ENCODE measurements around the gene GLB1L3.

The GLB1L3 gene

GRCh38 chr11:134346101-134346975, 70.2 kb downstream of the GLB1L3 start:
- DNase-seq: no peak

GRCh38 chr11:134346976-134347350, 70.8 kb downstream of the GLB1L3 start:
- DNase-seq: no peak

- no peak for DNase-seq
Measured at GRCh38 chr11:134347441-134347840, 71.3 kb downstream of the GLB1L3 start.

- peak in 1 of 5 donors; percentile 64 for DNase-seq
Measured at GRCh38 chr11:134349109-134349801, 73.1 kb downstream of the GLB1L3 start.

- no peak for DNase-seq
Measured at GRCh38 chr11:134349802-134350355, 73.7 kb downstream of the GLB1L3 start.

GRCh38 chr11:134350381-134350780, 74.2 kb downstream of the GLB1L3 start:
- no peak for DNase-seq

- no peak for DNase-seq
Measured at GRCh38 chr11:134352111-134352510, 75.9 kb downstream of the GLB1L3 start.

GRCh38 chr11:134355136-134355535, 79.0 kb downstream of the GLB1L3 start:
- no peak for DNase-seq

GRCh38 chr11:134355656-134356055, 79.5 kb downstream of the GLB1L3 start:
- no peak for DNase-seq

- DNase-seq: peak in 1 of 5 donors; percentile 2
Measured at GRCh38 chr11:134356656-134357544, 80.7 kb downstream of the GLB1L3 start.

GRCh38 chr11:134357545-134357839, 81.3 kb downstream of the GLB1L3 start:
- DNase-seq: no peak

- DNase-seq: no peak
Measured at GRCh38 chr11:134358165-134358855, 82.1 kb downstream of the GLB1L3 start.

- no peak for DNase-seq
Measured at GRCh38 chr11:134358856-134359490, 82.8 kb downstream of the GLB1L3 start.

- no peak for DNase-seq
Measured at GRCh38 chr11:134359646-134360045, 83.5 kb downstream of the GLB1L3 start.

- DNase-seq: peak; percentile 29 to 71 (median 55)
Measured at GRCh38 chr11:134360050-134360835, 84.1 kb downstream of the GLB1L3 start.

- DNase-seq: no peak
Measured at GRCh38 chr11:134361661-134362060, 85.5 kb downstream of the GLB1L3 start.

- no peak for DNase-seq
Measured at GRCh38 chr11:134362192-134362901, 86.2 kb downstream of the GLB1L3 start.

GRCh38 chr11:134363161-134363560, 87.0 kb downstream of the GLB1L3 start:
- no peak for DNase-seq

- no peak for DNase-seq
Measured at GRCh38 chr11:134363592-134363991, 87.4 kb downstream of the GLB1L3 start.

- no peak for DNase-seq
Measured at GRCh38 chr11:134364261-134364660, 88.1 kb downstream of the GLB1L3 start.

All from T-helper 1 cell (primary cell).